RWPE2 (cell line): ENCODE results near the gene IFNK.

ENCODE experiments used
- ATAC-seq: fragments of 200-7000 bp; cut with Tn5 transposase; 3 replicates; pipeline ENCODE4 v1.9.1; 2021; ENCODE audit warnings: low read depth
- DNase-seq: peaks from one replicate; pipeline ENCODE4 v3.0.0-alpha.2; 2020; ENCODE audit warnings: low spot score
- H3K27ac ChIP-seq: fragments of 450-650 bp; 2 replicates; pipeline ENCODE4 v1.5.1; 2017; ENCODE audit warnings: mild to moderate bottlenecking; ENCODE audit not compliant: poor library complexity, severe bottlenecking
- H3K27me3 ChIP-seq: fragments of 250-450 bp; sonication (Bioruptor Pico); 2 replicates; pipeline ENCODE4 v1.5.1; 2021; ENCODE audit warnings: mild to moderate bottlenecking, moderate library complexity; ENCODE audit not compliant: insufficient read depth, poor library complexity, severe bottlenecking
- H3K36me3 ChIP-seq: fragments of 250-450 bp; sonication (Bioruptor Pico); 2 replicates; pipeline ENCODE4 v1.5.1; 2020; ENCODE audit warnings: low read depth, mild to moderate bottlenecking, moderate library complexity
- H3K4me1 ChIP-seq: fragments of 250-450 bp; sonication (Bioruptor Pico); 2 replicates; pipeline ENCODE4 v1.5.1; 2021; ENCODE audit warnings: mild to moderate bottlenecking, moderate library complexity; ENCODE audit not compliant: insufficient read depth, poor library complexity, severe bottlenecking
- H3K4me3 ChIP-seq: fragments of 250-450 bp; sonication (Bioruptor Pico); 2 replicates; pipeline ENCODE4 v1.5.1; 2021; ENCODE audit warnings: mild to moderate bottlenecking, moderate library complexity; ENCODE audit not compliant: severe bottlenecking
- H3K9me3 ChIP-seq: fragments of 250-450 bp; sonication (Bioruptor Pico); 2 replicates; pipeline ENCODE4 v1.5.1; 2021; ENCODE audit warnings: mild to moderate bottlenecking, moderate library complexity; ENCODE audit not compliant: severe bottlenecking
- TF ChIP-seq, protein P1 (sequence below): fragments of 450-650 bp; IDR thresholded peaks from one replicate; pipeline ENCODE4 v1.5.1; 2017; ENCODE audit warnings: mild to moderate bottlenecking, moderate library complexity; ENCODE audit not compliant: poor library complexity, severe bottlenecking

The IFNK gene

DNA sequence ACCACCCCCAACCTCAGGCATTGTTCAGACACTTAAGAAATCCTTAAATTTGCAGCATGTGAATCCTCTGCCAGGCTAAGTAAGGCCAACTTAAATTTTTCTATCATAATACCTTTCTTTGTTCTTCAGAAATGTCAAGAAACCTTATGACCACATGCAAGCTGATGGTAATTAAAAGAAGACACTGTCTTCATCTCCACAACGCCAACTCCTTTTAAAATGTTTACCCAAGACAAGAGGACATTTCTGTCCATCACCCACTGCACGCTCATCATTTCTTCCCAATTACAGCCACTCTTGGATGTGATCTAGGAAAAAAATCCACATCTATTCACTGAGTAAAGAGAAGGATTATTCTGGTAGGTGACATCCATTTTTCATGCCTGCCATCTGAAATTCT is 6.1 kb upstream of the IFNK start:
- H3K9me3 ChIP-seq: no peaks in the 10 kb centered on the region
- H3K27ac ChIP-seq: peak overlapping the region; percentile 99
- ATAC-seq (no peak), DNase-seq (no peak)
- H3K4me1 ChIP-seq: peaks cover 39% of the 10 kb centered on the region
- H3K36me3 ChIP-seq: peaks cover 3% of the 10 kb centered on the region; the same call in 1 of the 2 replicates
- no peaks in the 10 kb centered on the region for H3K27me3 ChIP-seq
- H3K4me3 ChIP-seq: no peak overlapping the region
- TF ChIP-seq, protein P1, sequence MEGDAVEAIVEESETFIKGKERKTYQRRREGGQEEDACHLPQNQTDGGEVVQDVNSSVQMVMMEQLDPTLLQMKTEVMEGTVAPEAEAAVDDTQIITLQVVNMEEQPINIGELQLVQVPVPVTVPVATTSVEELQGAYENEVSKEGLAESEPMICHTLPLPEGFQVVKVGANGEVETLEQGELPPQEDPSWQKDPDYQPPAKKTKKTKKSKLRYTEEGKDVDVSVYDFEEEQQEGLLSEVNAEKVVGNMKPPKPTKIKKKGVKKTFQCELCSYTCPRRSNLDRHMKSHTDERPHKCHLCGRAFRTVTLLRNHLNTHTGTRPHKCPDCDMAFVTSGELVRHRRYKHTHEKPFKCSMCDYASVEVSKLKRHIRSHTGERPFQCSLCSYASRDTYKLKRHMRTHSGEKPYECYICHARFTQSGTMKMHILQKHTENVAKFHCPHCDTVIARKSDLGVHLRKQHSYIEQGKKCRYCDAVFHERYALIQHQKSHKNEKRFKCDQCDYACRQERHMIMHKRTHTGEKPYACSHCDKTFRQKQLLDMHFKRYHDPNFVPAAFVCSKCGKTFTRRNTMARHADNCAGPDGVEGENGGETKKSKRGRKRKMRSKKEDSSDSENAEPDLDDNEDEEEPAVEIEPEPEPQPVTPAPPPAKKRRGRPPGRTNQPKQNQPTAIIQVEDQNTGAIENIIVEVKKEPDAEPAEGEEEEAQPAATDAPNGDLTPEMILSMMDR: no peak

DNA sequence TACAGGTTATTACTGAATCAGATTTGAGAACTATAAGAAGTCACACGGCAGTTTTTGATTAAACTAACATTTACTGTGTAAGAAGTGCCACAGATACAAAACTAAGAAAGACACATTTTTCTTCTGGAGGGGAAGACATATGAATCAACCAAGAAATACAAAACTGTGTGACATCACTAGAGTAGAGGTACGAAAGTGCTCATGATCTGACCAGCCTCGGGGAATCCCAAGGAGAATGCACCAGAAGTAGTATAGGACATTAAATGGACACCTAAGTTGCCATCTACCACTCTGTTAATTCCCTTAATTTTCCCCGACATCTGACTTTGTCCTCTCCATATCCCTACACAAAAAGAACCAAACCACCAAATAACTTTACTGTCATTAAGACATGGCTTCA is 5.3 kb upstream of the IFNK start:
- no peak for DNase-seq
- Histone ChIP-seq H3K27me3 (no peaks in the 10 kb centered on the region), H3K27ac (peak overlapping the region; percentile 99), H3K9me3 (no peaks in the 10 kb centered on the region), H3K4me1 (peaks cover 47% of the 10 kb centered on the region), H3K4me3 (no peak overlapping the region), H3K36me3 (peaks cover 3% of the 10 kb centered on the region; the same call in 1 of the 2 replicates)
- no peak for ATAC-seq
- TF ChIP-seq, protein P1: no peak

DNA sequence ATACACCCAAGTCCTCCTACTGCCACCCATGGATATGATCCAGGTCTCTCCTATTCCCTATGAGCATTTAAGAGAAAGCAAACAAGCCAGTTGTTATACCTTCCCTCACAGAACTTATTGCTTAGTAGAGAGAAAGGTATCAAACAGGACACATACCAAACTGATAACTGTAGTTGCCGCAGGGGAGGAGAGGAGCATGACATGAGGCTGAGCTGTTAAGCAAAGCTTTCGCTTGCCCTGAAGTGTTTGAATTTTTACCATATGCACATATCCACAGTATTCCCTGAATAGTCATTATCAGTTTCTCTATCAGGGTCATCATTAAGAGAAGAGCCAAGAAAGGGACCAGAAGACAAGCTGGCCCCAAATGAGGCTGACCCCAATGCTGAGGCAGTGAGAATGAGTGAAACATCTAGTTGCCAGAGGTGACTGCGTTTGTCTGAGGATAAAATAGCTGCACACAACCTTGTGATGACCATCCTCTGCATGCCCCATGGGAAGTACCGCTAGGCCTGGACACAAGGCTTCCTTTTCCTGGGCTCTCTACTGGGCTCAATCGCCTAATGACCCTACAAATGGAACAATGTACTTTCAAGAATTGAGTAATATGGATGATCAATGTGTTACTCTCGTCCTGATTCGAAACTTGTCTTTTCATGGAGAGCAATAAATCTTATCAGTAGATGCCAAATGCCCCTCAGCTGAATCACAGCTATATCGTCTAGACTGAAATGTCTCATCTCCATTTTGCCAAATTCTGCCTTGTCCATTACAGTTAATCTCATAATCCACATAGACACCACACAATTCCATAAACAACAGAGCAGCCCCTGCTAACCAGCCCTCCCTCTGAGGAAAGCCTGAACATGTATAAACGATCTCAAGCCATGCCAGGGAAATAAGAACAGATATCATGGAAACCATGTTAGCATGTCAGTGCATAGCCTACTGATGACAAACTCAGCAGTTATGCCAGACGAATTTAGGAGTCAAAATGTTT is 4.3 kb upstream of the IFNK start:
- H3K36me3 ChIP-seq: peaks cover 3% of the 10 kb centered on the region; the same call in 1 of the 2 replicates
- peak; percentile 86 for ATAC-seq

DNA sequence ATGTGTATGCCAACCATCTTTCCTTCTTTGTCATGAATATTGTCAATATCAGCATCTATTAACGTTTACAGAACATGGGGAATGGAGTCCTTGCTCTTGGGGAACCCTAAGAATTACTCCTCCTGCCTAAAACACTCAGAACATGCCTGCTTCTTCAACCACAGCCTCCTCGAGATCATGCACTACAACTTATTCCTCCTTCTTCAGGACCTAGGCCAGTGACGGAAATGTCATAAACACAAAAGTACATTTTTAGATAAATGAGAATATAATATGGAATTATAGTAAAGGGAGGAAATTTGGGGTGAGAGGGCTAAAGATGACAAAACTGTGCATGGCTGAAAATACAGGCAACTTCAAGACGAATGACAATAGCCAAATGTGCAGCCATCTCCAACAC is 3.1 kb upstream of the IFNK start:
- ATAC-seq (no peak), DNase-seq (no peak)
- TF ChIP-seq, protein P1: no peak
- Histone ChIP-seq H3K9me3 (no peaks in the 10 kb centered on the region), H3K27ac (peak overlapping the region; percentile 99), H3K27me3 (no peaks in the 10 kb centered on the region), H3K4me1 (peaks cover 66% of the 10 kb centered on the region), H3K36me3 (peaks cover 3% of the 10 kb centered on the region; the same call in 1 of the 2 replicates), H3K4me3 (no peak overlapping the region)

More for the DNA sequence above, 4.3 kb upstream of the IFNK start:
- peak; percentile 72 for DNase-seq
- TF ChIP-seq, protein P1: no peak
- no peak overlapping the region for H3K4me3 ChIP-seq
- no peaks in the 10 kb centered on the region for H3K27me3 ChIP-seq
- no peaks in the 10 kb centered on the region for H3K9me3 ChIP-seq
- H3K4me1 ChIP-seq: peaks cover 55% of the 10 kb centered on the region
- H3K27ac ChIP-seq: peak overlapping the region; percentile 99
